ENCODE measurements around the gene TMSB10.

Gene TMSB10

DNA sequence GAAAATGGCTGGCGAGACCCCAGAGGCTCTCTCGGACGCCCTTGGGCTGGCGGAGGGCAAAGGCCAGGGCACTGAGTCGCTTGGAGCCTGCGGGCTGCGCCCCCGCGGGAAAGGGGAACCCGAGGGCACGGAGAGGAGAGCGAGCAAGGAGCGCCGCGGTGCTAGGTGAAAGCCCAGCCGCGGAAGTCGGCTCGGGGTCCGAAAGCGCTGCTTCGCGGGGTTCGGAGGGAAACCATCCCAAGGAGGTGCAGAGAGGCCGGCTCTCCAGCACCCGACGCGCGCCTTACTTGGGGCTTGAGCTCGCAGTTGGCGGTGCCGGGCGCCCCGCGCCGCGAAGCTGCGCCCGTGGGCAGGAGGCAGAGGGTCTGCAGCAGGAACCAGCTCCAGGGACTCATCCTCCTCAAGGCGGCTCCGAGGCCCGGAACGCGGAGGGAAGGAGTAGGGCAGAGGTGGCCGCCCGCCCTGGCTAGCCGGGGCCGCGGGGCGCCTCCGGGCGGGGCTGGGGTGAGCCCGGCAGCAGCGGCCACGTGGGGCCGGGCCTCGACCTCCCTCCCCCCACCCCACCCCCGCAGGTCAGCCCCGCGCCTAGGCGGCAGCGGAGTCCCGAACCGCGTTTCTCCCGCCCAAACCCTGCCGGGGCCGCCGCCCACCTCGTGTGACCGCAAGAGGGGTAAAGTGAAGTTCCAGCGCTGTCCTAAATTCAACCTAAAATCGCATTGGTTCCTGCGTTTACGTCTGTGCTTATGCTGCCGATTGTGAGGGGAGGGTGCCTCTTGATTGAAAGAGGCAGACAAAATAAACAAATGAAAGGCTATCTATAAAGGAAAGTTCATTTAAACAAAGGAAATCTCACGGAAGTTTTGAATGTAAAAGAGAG, 24.6 kb upstream of the TMSB10 start, which contains the start of gene TRABD2A:
TSS of gene TRABD2A (minus strand) at position 440 of the 877 bp plus-strand sequence. CDS start at position 395, 45 bp downstream.
- no peak for DNase-seq (ENCODE audit: low spot score)

- peak; percentile 82 for DNase-seq (ENCODE audit: low spot score)
These were observed 23.7 kb upstream of the TMSB10 start for GRCh38 chr2:84881581-84882413.

- no peak for DNase-seq (ENCODE audit: low spot score)
These were observed 23.1 kb upstream of the TMSB10 start for GRCh38 chr2:84882414-84882738.

- no peak for DNase-seq (ENCODE audit: low spot score)
These were observed 22.5 kb upstream of the TMSB10 start for GRCh38 chr2:84882775-84883550.

GRCh38 chr2:84884449-84884848, 21.0 kb upstream of the TMSB10 start:
- no peak for DNase-seq (ENCODE audit: low spot score)

- no peak for DNase-seq (ENCODE audit: low spot score)
These were observed 20.3 kb upstream of the TMSB10 start for GRCh38 chr2:84885111-84885510.

DNA sequence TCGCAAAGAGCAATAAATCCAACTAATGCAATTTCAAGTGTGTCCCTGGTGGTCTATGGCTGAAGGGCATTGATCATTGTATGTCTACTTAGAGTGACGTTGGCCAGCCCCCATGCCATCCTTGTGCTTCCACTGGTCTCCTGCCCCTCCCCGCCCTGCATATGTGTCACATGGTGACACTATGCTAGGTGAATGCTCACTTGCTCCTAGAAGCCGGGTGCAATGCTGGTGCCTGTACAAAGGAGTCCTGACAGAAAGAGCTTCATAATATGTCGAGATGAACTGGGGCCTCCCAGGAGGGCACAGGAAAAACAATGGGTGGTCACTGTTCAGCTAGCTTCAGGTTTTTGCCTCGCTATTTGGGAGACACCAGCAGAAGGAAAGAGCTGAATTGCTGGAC, 18.7 kb upstream of the TMSB10 start:
- no peak for DNase-seq (ENCODE audit: low spot score)

GRCh38 chr2:84888401-84889276, 16.8 kb upstream of the TMSB10 start:
- peak; percentile 43 for DNase-seq (ENCODE audit: low spot score)

- DNase-seq (ENCODE audit: low spot score), result no peak
These were observed 16.1 kb upstream of the TMSB10 start for GRCh38 chr2:84889332-84889731.

DNA sequence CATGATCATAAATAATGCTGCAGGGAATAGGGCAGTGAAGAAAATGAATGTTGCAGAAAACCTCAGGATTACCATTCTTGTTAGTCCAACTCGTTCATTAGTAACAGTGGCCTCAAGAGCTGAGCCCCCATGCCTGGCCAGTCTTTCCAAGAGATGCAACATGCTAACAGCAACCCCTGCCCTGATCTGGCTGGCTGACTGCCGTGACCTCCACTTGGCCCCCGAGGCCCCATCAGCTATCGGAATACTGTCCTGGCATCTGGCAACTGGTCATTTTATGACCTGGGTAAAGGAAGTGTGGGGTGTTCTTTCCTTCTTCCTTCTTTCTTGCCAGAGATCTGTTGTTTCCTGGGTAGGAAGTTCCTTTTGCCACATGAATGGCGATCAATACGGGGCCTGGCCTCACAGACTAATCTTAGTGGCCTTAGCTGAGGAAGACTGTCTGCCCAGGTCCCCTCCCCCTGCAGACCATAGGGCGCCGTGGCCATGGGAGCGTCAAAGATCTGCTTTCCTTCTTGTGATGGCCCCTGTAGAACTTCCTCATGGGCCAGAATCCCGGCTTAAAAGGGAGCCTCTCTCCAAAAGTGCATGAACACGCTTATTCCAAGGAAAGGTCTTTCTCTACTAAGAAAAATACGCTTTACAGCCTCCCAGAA, 14.0 kb upstream of the TMSB10 start:
- DNase-seq (ENCODE audit: low spot score), result no peak

DNA sequence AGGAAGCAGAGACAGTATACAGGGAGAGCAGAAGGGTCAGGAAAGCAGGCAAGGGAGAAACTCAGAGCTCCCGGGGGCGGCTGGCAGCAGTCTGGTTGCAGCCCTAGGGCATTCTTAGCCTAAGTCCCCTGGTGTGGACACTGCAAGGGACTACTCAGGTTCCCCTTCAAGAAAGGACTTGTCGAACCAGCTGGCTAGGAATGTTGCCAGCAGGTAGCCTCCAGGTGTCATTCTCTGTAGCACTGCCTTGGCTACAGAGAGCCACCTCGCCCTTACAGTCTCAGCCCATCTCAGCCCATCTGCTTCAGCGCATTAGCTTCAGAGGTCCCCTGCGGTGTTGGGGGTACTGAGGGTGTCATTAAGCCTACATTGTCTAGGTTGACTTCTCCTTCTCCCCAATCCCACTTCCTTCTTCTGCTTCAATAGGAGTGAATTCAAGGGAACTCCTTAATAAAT, 11.3 kb upstream of the TMSB10 start:
- no peak for DNase-seq (ENCODE audit: low spot score)

DNA sequence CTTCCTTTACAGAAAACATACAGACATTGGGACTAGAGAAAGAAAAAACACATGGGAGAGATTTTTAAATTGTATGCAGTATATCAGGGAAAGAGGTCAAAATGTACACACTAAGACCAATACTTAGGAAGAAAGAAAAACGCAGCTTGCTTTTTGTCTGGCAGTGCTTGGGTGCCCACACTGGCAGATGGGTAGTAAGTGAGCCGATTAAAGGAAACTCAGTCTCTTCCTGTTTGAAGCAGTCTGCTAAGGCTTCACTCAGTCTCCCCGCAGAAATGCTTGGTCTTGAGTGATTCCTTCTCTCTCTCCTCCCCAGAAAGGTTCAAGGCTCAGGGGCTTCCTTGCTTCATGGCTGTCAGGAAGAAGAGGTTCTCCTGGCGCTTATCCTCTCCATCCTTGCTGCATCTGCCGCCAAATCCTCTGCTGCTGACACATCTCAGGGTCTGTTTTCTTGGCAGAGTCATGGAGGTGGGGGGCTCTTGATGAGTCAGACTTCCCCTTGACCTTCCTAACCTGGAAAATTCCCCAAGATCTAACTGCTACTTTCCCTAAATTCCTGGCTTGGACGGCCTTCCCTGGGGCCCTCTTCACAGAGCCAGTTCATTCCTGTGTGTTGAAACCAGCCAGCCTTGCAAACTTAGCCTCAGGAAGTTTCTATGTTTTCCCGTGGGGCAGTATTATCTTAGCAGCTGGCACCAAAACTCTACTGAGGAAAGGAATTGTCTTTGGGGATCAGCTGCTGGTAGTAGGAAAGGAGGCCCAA, 10.5 kb upstream of the TMSB10 start:
- peak; percentile 33 for DNase-seq (ENCODE audit: low spot score)

- DNase-seq (ENCODE audit: low spot score), result no peak
These were observed 8.9 kb upstream of the TMSB10 start for GRCh38 chr2:84896567-84896966.

GRCh38 chr2:84897773-84898172, 7.7 kb upstream of the TMSB10 start:
- peak; percentile 10 for DNase-seq (ENCODE audit: low spot score)

DNA sequence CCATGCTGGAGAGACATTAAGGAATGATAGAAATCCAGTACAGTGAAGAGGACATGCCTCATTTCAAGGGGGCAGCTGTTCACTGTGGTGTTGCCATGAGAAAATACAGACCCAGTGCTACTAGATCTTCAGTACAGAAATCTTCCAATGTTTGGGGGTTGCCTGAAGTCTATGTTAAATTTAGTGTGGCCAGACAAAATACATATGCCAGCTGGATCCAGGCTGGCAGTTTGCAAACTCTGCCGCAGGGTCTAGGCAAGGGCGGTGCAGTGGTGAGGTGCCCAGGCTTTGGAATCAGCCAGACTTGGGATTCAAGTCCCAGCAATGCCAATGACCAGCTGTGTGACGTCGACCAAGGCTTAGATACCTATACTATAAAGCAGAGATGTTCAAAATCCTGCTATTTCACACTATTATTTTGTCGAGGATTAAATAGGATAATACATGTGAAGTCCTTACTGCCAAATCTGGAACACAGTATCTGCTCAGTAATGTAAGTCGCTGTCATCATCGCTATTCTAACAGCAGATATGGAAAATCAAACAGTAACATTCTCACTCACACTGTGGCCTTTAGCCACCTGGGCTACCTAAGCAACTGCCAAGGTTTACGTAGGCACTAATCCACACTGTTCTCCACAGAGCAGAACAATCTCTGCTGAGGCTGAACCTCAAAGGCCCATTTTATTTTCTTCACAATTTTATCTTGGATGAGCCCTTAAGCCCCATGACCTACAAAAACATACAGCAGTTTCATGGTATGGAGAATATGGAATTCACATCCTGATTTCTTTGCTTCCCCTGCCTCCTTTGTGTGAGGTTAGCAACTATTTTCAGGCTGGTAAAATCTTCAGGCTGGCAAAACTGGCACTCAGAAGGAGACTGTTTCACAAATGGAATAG, 5.9 kb upstream of the TMSB10 start:
- no peak for DNase-seq (ENCODE audit: low spot score)

DNA sequence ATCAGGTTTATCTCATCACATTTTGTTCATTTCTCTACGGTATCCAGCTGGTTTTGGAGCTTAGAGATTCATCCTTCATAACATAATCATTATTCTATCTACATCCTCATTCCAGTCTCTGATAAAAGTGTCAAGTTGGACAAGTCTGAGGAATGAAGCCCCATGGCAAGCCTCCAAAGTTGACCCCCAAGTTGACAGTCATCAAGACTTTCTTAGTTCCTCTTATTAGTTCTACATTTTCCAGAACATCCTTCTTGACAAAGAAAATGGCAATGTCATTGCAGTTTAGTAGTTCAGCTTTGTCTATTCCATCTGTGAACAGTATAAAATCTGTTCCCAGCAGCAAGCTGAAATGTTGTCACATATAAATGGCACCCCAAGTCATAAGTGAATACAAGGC, 4.5 kb upstream of the TMSB10 start:
- DNase-seq (ENCODE audit: low spot score), result no peak

- DNase-seq (ENCODE audit: low spot score), result peak; percentile 38
These were observed 3.8 kb upstream of the TMSB10 start for GRCh38 chr2:84901593-84902120.

DNA sequence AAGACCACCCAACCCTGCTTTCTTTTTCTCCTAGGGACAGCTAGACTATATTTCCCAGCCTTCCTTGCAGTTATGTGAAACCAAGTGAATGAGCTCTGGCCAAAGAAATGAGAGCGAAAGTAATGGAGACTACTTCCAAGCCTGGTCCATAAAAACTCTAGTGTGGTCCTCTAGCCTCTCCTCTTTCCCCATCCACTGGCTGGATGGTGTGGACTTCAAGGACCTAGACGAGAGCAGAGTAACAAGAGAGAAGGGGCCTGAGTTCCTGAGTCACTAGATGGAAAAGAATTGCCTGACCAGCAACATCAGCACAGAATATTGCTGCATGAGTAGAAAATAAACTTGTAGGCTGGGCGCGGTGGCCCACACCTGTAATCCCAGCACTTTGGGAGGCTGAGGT, 2.9 kb upstream of the TMSB10 start:
- DNase-seq (ENCODE audit: low spot score), result no peak

DNA sequence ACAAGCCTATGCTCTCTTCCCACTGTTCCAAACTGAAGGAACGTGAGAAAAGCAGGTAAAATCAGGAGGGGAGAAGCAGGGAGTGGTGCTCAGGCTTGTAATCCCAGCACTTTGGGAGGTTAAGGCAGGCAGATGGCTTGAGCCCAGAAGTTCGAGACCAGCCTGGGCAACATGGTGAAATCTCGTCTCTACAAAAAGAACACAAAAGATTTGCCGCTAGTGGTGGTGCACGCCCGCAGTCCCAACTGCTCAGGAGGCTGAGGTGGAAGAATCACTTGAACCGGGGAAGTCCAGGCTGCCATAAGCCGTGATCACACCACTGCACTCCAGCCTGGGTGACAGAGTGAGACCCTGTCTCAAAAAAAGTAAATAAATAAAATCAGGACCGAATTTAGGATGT, 1.3 kb upstream of the TMSB10 start:
- DNase-seq (ENCODE audit: low spot score), result no peak
